Spleen (tissue), 11 donors: ENCODE measurements around the gene XPOT. TPM values are rescaled to one million over a fixed set of nuclear protein-coding genes. Genes with fewer than 3 reads are reported as not detected.

ENCODE experiments used
- DNase-seq: peaks from one replicate; pipeline ENCODE4 v3.0.0-alpha.2; 2020
- H3K27ac ChIP-seq, 8 donors: fragments of 200-600 bp; sonication (generic) in 7 of 8; 1 replicate in 4 of 8; 2 replicates in 4 of 8; pipeline versions ENCODE4 v1.5.0 to v1.8.0; 2016 to 2021; ENCODE audit warnings: inconsistent platforms in 4 of 8, mild to moderate bottlenecking in 4 of 8, moderate library complexity in 1 of 8
- H3K27me3 ChIP-seq, 7 donors: fragments of 200-600 bp; sonication (generic) in 6 of 7; replicated peaks in 1 of 7; 1 replicate in 4 of 7; 2 replicates in 3 of 7; pipeline versions ENCODE4 v1.5.0 to v1.8.0; 2016 to 2021; ENCODE audit warnings: inconsistent platforms in 3 of 7, mild to moderate bottlenecking in 1 of 7
- H3K36me3 ChIP-seq, 6 donors: fragments of 200-600 bp; sonication (generic) in 5 of 6; 1 replicate in 4 of 6; 2 replicates in 2 of 6; pipeline versions ENCODE4 v1.5.0 to v1.8.0; 2016 to 2021; ENCODE audit warnings: inconsistent platforms in 2 of 6
- H3K4me1 ChIP-seq, 6 donors: fragments of 200-600 bp; sonication (generic) in 5 of 6; 1 replicate in 3 of 6; 2 replicates in 3 of 6; pipeline versions ENCODE4 v1.5.0 to v1.8.0; 2016 to 2021; ENCODE audit warnings: inconsistent platforms in 3 of 6
- H3K4me3 ChIP-seq, 8 donors: fragments of 200-600 bp; sonication (generic) in 7 of 8; 1 replicate in 4 of 8; 2 replicates in 4 of 8; pipeline versions ENCODE4 v1.5.0 to v1.8.0; 2016 to 2021; ENCODE audit warnings: inconsistent platforms in 4 of 8, mild to moderate bottlenecking in 4 of 8, moderate library complexity in 2 of 8
- H3K9me3 ChIP-seq, 8 donors: fragments of 200-600 bp; sonication (generic) in 7 of 8; 1 replicate in 4 of 8; 2 replicates in 4 of 8; pipeline versions ENCODE4 v1.5.0 to v1.8.0; 2016 to 2021; ENCODE audit warnings: inconsistent platforms in 4 of 8
- CTCF ChIP-seq, 11 experiments: fragments of 200-600 bp in 7 of 11; fragments of 450-650 bp in 4 of 11; sonication (generic) in 4 of 11; IDR thresholded peaks in 8 of 11; conservative IDR thresholded peaks in 3 of 11; 1 replicate in 7 of 11; 2 replicates in 4 of 11; pipeline versions ENCODE4 v1.4.0 to v1.8.0; 2016 to 2021; ENCODE audit warnings: antibody characterized with exemption in 11 of 11, inconsistent platforms in 4 of 11, mild to moderate bottlenecking in 1 of 11
- POLR2A ChIP-seq, 3 donors: fragments of 450-650 bp; IDR thresholded peaks; one replicate each; pipeline ENCODE4 v1.5.1; 2017; ENCODE audit warnings: antibody characterized with exemption in 3 of 3, mild to moderate bottlenecking in 1 of 3
- POLR2AphosphoS5 ChIP-seq, 3 donors: sonication (generic); formaldehyde crosslinking; IDR thresholded peaks; one replicate each; pipeline ENCODE4 v1.5.1; 2017; ENCODE audit warnings: antibody characterized with exemption in 3 of 3
- WGBS, 5 donors: extraction: QIAGEN DNeasy Blood & Tissue Kit in 3 of 5; methylation state at CpG; one replicate each; pipeline versions ENCODE4 v1.1.5 to v1.1.7; 2013 to 2018; 5-methylcytosine and 5-hydroxymethylcytosine counted together
- intact Hi-C: fragments of 100-400 bp; cut with DNase I; formaldehyde crosslinking; loops from one replicate; pipeline ENCODE4 v1.15.0; 2023; ENCODE audit warnings: low total_unique reads
- polyA plus RNA-seq, 3 donors: library from polyadenylated mRNA; stranded (reverse); fragments of 200-250 nt; gene quantifications; one replicate each; pipeline ENCODE4 v1.2.1, GENCODE V29; 2013
- total RNA-seq, 7 donors: library from RNA; depleted of rRNA in 3 of 7; stranded (reverse); fragments of >200 nt in 3 of 7; fragmentation: NEBNext Ultra II Directional in 4 of 7; extraction: Animal tissue kit (Norgen Biotek cat#: 25700) in 4 of 7; gene quantifications; one replicate each; pipeline versions ENCODE4 v1.1.0 to v1.2.1, GENCODE V29; 2016 to 2021
- donor health status: healthy with polysubstance abuse.
- donor health status: DM: no; HTN: no; CAD: no; lungs with moderate emphysema.
- donor health status: DM: no; HTN: no; CAD: no.
- donor health status: Bipolar disorder and iron deficiency.
- donor health status: healthy.
- donor health status: DM: no; HTN: no; CAD: no.
- donor health status: DM: yes; HTN: yes; CAD: no.

The XPOT gene
- total and polyA plus RNA-seq, 10 donors = 11.1 to 50.3 (median 43.1) TPM

GRCh38 chr12:64466178-64466577 is 62.0 kb downstream of the XPOT start:
- H3K27me3 ChIP-seq = no peaks in the 10 kb centered on the region
- H3K4me3 ChIP-seq = no peak overlapping the region
- peaks cover 4 to 100% (median 48%) of the 10 kb centered on the region in 6 donors for H3K36me3 ChIP-seq
- H3K4me1 ChIP-seq = peaks cover 0 to 7% (median 3%) of the 10 kb centered on the region in 6 donors
- H3K27ac ChIP-seq = no peak overlapping the region
- H3K9me3 ChIP-seq = no peaks in the 10 kb centered on the region
- no peak for TF ChIP-seq CTCF (IDR thresholded peaks at IDR 0.05 in 8 of 11, conservative IDR thresholded peaks at IDR 0.05 in 3 of 11)
- TF ChIP-seq POLR2A (IDR thresholded peaks at IDR 0.05) = no peak
- TF ChIP-seq POLR2AphosphoS5 (IDR thresholded peaks at IDR 0.05) = no peak
- intact Hi-C loops = no loop called here
- DNase-seq = no peak

- H3K4me1 ChIP-seq = peaks cover 0 to 7% (median 2%) of the 10 kb centered on the region in 6 donors
- peak overlapping the region in 3 of 8 donors; percentile 14 to 28 (median 19) for H3K27ac ChIP-seq
- H3K27me3 ChIP-seq = no peaks in the 10 kb centered on the region
- peaks cover 4 to 100% (median 53%) of the 10 kb centered on the region in 6 donors for H3K36me3 ChIP-seq
- intact Hi-C loops = no loop called here
- no peaks in the 10 kb centered on the region for H3K9me3 ChIP-seq
- DNase-seq = no peak
- no peak overlapping the region for H3K4me3 ChIP-seq
- 61 to 79% (median 69%) methylated on average over 5 of the region's 5 CpGs for WGBS, 5 donors
- no peak for TF ChIP-seq POLR2A (IDR thresholded peaks at IDR 0.05)
- TF ChIP-seq POLR2AphosphoS5 (IDR thresholded peaks at IDR 0.05) = no peak
- TF ChIP-seq CTCF (IDR thresholded peaks at IDR 0.05 in 8 of 11, conservative IDR thresholded peaks at IDR 0.05 in 3 of 11) = no peak
These were observed 64.8 kb downstream of the XPOT start for GRCh38 chr12:64468966-64469365.

- intact Hi-C loops = no loop called here
These were observed 65.4 kb downstream of the XPOT start for GRCh38 chr12:64469455-64470142.

More at GRCh38 chr12:64469455-64470142, 65.4 kb downstream of the XPOT start:
- H3K4me1 ChIP-seq = peaks cover 0 to 7% (median 2%) of the 10 kb centered on the region in 6 donors
- 77 to 91% (median 89%) methylated on average over 2 of the region's 2 CpGs for WGBS, 5 donors
- no peak overlapping the region for H3K4me3 ChIP-seq
- no peak for DNase-seq
- peak overlapping the region in 2 of 8 donors; percentile 14 to 19 for H3K27ac ChIP-seq
- no peaks in the 10 kb centered on the region for H3K27me3 ChIP-seq
- TF ChIP-seq POLR2A (IDR thresholded peaks at IDR 0.05) (no peak), CTCF (IDR thresholded peaks at IDR 0.05 in 8 of 11, conservative IDR thresholded peaks at IDR 0.05 in 3 of 11) (no peak), POLR2AphosphoS5 (IDR thresholded peaks at IDR 0.05) (no peak)
- peaks cover 6 to 100% (median 56%) of the 10 kb centered on the region in 6 donors for H3K36me3 ChIP-seq
- H3K9me3 ChIP-seq = no peaks in the 10 kb centered on the region
